CD4-positive, alpha-beta T cell treated with Interleukin-2 at 100 ng/mL for 4 hours (primary cell): ENCODE data around the gene VWA3A.
"Not testable (repeated sequence)": the region's sequence is repeated elsewhere in the genome, so short reads cannot be mapped to it uniquely, and the experiment has no call there.

Experiments used
- DNase-seq: peaks from one replicate; pipeline ENCODE4 v3.0.0-alpha.2; 2020; ENCODE audit warnings: low spot score

VWA3A gene

DNA sequence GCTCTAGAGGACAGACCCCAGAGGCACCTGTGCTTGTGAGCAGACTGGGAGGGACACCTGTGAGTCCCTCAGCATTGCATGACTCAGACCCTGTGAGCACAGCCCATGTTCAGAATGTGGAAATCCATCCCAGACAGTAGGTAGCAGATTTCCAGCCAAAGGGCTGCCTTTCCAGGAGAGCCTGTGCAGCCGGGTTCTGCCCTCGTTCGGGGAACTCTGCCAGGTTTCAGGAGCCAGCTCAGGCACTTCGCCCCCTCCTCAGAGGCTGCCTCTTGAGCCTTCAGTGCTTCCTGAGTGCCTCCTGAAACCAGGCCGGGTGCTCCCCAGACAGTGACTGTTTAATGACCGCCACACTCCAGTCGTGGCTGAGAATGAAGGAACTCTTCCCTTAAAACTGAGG is 46.7 kb downstream of the VWA3A start:
- no peak for DNase-seq

DNA sequence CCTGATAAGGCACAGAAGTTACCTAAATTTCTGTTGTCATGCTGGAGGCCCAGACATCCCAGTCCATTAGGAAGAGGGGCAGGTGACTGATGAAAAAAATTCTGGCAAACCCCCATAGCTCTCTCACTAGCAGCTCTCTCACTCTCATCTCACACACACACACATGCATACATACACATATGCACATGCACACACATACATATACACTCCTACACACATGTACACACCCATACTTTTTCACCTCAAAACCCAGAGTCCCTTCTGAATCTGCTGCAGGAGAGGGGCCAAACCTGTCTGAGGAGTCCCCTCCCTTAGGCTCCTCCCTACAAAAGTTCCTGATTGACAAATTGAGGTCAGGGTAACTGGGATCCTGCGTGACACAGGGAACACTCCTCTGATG is 47.4 kb downstream of the VWA3A start:
- no peak for DNase-seq

DNA sequence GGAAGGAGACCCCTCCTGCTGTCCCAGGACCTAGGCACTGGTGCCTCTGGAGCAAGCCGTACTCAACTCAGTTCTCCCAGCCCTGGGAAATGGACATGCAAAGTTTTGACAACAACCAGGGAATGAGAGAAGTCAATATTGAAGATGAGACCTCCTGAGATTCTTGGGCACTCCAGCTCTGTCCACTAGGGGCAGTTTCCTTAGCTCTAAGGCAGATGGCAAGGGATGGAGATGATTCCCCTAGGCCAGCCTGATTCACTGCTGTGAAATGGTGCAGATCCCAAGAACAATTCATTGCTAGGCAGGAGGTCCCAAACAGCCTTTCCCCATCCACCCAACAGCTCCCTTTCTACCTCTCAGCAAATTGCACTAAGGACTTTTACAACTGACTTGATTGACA is 49.4 kb downstream of the VWA3A start:
- no peak for DNase-seq

DNA sequence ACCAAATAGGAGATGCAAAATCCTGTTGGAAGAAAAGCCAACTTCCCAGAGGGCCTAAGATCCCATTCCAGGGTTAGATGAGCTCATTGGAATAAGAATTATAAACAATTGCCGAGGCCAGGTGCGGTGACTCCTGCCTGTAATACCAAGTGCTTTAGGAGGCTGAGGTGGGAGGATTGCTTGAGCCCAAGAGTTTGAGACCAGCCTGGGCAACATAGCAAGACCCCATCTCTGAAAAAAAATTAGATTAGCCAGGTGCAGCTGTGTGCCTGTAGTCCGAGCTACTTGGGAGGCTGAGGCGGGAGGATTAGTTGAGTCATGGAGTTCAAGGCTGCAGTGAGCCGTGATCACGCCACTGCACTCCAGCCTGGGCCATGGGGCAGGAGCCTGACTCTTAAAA is 52.2 kb downstream of the VWA3A start:
- DNase-seq: no peak

DNA sequence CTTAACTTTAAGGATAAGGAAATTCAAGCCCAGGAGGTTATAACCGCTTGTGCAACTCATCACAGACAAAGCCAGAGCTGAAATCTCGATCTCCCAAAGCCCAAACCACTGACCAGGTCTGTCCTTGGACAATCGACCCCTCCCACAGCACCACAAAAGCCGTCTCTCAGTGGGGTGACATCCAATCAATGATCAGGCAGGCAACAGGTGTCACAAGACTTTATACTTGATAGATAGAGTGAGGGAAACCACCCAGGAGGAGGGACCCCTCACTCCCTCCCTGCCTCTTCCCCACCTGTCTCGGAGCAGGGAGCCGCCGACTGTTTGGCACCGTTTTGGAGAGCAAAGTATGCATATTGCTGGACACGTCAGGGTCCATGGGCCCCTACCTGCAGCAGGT is 55.5 kb downstream of the VWA3A start:
- DNase-seq: no peak

DNA sequence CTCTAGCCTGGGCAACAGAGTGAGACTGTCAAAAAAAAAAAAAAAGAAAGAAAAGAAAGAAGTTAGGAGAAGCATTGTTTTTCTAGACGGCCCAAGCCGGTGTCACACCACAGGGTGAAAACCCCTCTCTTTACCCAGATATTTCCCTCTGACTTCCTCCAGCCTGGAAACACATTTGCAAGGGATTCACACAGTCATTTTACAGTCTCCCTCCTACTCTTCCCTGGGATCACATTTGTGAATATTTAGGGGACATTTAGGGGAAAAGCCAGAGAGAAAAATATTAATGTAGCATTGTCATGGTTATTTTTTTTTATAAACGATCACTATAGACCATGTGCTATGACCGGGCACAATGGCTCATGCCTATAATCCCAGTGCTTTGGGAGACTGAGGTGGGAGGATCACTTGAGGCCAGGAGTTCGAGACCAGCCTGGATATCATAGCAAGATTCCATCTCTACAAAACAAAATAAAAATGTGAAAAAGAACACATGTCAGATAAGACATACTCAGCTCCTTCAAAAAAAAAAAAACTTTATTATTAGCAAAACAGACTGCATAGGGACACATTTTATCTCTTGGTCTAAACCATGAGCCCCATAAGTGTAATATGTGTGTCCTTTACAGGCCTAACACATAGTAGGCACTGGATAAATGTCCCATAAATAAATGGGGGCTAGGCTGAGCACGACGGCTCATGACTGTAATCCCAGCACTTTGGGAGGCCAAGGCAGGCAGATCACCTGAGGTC is 59.1 kb downstream of the VWA3A start:
- DNase-seq: no peak

DNA sequence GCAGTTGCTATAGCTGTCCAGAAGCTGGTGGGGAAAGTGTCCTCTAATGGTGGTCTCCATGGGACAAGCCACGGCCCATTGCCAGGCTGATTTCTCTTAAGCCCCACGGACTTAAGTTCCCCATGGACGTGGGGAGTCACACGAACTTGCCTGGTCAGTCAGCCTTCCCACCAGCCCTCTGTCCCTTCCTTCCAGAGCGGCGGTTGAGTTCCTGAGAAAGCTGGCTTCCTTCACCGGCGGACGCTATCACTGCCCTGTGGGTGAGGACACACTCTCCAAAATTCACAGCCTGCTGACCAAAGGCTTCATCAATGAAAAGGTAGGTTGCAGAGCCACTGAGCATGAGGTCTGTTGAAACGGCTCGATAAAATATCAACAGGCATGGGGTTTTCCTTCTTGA is 60.0 kb downstream of the VWA3A start:
- no peak for DNase-seq

DNA sequence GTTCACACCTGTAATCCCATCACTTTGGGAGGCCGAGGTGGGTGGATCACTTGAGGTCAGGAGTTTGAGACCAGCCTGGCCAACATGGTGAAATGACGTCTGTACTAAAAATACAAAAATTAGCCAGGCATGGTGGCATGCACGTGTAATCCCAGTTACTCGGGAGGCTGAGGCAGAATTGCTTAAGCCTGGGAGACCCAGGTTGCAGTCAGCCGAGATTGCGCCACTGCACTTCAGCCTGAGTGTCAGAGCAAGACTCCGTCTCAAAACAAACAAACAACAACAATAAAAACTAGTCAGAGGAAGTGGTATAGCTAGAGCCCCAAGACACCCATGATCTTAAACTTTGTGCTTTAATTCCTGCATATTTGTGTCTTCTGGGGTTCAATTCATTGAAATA is 60.7 kb downstream of the VWA3A start:
- DNase-seq: not testable (repeated sequence)

DNA sequence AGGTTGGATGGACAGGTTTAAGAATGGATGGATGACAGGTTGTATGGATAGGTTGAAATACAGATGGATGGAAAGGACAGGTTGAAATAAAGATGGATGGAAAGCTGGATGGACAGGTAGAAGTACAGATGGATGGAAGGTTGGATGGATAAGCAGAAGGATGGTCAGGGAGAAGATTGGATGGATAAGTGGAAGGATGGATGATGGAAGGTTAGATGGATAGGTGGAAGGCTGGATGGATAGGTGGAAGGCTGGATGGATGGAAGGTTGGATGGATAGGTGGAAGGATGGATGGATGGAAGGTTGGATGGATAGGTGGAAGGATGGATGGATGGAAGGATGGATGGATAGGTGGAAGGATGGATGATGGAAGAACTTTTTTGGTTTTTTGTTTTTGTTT is 69.1 kb downstream of the VWA3A start:
- no peak for DNase-seq

DNA sequence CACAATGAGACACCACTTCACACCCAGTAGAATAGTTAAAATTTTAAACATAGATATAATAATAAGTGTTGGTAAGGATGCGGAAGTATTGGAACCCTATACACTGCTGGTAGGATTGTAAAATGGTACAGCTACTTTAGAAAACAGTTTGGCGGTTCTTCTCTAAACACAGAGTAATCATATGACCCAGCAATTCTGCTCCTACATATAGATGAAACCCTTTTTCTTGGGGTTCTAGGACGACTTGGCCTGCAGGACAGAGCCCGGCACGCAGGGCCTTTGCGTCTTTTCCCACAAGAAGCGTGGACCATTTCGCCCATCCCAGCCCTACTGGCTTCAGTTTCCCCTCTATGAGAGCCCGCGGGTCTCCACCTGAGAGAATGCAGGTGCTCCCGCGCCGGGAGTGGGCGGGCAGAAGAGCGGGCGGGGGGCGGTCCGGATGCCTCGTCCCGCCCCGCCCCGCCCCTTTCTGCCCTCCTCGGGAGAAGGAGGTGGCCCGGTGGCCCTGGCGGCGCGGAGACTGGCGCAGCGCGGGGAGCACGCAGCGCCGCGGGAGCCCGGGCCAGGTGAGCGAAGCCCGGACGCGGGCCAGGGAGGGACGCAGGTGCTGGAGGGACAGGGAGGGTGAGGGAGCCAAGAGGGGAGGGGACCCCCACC is 69.8 kb downstream of the VWA3A start, which contains the start of gene SDR42E2:
Gene SDR42E2 (plus strand): TSS at position 508 of the 657 bp plus-strand sequence. CDS start 3,077 bp downstream, outside the sequence.
- DNase-seq: peak; percentile 29

DNA sequence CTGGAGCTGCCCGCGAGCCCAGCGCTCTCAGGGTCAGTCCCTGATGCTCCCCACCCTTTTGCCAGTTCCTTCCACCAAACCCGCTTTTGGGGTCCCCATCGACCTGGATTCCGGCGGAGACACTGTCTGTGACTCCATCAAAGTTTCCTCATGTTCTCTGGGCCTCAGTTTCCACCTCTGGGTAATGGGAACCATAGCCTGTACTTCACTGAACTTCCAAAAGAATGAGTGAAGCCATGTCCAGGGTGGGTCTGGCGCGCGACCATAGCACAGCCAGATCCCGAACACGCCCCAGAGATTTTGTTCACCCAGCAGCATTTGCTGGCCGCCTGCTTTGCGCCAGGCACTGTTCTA is 70.3 kb downstream of the VWA3A start:
- DNase-seq: no peak

DNA sequence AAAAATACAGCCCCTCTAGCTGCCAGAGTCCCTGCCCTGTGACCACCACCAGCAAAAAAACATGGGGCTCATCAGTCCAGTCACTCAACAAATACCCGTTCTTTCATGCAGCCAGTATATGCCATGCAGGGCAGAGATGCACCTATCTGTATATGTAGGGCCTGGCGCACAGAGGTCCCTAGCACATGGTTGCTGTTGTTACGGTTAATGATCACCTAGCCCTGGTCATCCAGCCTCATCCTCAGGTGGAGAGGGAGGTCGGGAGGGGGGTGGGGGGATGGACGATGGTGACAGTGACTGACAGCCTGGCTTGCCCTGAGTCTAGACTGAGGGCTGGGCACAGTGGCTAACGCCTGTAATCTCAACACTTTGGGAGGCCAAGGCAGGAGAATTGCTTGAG is 71.5 kb downstream of the VWA3A start:
- no peak for DNase-seq

DNA sequence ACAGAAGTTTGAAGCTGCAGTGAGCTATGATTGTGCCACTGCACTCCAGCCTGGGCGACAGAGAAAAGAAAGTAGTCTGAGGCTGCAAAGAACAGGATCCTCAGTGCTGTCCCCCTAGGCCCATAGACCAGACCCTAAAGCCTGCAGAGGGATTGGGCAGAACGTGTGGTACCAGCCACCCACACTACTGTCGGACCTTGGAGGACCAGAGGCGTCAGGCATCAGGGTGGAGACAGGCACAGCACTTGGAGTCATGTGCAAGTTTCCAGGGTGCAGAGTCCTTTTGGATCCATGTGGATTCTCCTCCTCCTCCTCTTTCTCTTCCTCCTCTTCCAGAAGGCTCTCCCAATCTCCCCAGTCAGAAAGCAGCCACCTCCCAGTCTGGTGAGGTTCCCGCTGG is 72.1 kb downstream of the VWA3A start:
- DNase-seq: no peak

DNA sequence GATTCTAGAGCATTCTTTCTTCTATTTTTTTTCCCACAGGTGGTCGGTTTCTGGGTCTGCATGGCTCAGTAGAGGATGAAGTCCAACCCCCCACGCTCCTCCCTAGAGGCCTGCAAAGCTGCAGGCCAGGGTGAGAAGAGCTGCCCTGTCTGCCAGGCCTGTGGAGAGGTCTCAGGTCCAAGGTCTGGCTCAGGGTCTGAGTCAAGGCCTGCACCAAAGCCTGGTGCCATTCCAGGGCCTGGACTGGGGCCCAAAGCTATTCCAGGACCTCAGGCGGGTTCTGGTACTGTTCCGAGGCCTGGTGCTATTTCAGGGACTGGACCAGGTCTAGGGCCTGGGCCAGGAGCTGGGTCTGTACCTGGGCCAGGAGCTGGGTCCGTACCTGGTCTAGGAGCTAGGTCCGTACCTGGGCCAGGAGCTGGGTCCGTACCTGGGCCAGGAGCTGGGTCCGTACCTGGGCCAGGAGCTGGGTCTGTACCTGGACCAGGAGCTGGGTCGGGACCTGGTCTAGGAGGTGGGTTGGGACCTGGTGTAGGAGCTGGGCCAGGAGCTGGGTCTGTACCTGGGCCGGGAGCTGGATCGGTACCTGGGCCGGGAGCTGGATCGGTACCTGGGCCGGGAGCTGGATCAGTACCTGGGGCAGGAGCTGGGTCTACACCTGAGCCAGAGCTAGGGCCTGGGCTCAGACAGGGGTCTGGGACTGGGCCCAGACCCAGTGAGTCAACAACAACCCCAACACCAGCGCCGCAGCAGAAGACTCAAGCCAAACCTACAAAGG is 73.4 kb downstream of the VWA3A start:
- no peak for DNase-seq

DNA sequence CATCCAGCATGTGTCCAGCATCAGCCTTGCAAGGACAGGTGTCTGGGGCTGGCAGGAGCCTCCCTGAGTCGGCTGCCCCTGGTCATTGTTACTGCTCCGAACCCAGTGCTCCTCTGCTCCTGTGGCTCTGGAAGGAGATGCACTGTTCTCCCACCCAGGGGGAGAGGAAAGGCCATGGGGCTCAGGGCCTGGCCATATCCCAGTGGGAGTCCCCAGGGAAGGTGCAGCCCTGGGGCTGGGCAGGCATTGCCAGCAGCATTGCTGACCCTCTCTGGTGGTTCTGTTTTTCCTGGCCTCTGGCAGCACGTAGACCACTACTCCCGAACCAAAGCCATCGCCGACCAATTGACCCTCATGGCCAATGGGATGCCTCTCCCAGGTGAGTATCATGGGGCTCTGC is 79.6 kb downstream of the VWA3A start:
- no peak for DNase-seq

DNA sequence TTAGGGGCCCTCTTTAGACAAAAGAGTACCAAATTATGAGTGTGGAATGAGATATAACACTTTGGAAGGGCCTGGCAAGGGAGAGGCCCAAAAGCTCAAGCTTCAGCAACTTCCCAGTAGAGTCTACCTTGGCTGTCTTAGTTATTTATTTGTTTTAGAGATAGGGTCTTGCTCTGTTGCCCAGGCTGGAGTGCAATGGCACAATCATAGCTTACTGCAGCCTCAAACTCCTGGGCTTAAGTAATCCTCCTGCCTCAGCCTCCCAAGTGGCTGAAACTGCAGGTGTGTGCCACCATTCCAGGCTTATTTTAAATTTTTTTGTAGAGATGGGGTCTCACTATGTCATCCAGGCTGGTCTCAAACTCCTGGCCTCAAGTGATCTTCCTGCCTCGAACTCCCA is 80.3 kb downstream of the VWA3A start:
- not testable (repeated sequence) for DNase-seq

DNA sequence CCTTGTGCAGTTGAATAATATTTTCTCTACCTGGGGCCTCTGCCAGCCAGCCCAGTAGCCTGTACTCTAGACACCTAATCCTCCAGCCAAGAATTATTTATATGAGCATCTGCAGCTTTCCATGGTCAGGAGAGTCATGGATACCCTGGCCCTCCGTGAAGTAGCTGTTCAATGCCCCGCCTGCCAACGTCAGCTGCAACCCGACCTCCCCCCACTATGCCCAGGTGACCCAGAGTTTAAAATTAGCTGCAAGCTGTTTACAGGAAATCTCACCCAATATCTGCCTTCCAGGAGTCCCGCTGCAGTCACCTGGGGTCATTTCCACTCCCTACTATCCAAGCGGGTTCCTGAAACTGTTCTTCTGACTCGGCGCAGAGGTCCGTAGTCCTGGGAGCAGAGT is 82.3 kb downstream of the VWA3A start:
- DNase-seq: no peak

DNA sequence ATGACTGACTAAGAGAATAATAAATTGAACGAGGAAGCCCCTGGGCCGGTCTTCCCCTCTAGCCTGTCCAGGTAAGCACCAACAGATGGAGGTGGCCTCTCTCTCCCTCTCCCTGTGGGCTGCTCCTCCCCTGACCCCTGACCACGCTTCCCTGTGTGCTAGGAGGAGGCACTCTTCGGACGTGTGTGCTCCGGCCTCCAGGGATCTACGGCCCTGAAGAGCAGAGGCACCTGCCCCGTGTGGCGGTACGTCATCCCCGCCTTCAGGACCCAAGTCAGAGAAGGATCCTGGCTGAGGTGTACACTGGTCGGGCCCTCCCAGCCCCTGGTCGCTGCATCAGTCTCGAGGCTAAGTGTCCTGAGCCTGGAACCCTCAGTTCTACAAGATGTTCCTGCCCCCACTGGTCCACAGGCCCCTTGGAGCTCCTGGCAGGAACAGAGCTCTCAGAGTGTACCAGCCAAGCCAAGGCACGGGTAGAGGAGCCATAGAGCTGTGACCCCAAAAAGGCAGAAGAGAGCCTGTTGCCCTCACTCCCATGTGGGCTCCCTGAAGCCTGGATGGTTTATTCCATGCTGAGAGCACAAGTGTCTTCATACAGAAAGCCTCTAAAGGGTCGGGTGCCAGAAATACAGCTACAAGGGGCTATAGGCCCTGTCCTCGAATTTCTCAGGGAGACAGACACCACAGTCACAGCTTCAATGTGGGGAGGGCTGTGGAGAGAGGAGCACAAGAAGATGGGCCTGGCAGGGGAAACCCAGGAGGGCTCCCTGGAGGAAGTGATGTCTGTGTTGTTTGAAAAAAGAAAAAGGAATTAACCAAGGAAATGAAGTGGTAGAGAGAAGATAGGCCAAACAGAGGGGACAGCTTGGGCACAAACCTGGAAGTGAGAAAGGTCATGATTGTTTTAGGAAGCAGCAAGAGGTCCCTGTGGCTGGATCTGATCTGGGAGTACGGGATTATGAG is 85.9 kb downstream of the VWA3A start:
- no peak for DNase-seq

DNA sequence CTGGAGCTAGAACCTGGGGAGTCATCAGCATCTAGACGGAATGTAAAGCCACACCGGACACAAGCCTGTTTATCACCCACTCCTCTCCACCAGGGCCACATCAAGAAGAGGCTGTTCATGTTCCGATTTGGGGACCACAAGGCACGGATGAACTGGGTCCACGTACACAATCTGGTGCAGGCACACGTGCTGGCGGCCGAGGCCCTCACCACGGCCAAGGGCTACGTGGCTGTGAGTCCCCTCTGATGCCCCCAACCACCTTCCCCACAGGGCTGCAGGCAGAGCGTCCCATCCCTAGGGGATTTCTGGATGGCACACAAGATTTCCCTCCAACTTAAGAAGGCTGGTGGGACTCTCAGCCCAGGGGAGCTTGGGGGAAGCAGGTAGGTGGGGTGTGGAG is 89.1 kb downstream of the VWA3A start:
- DNase-seq: no peak

DNA sequence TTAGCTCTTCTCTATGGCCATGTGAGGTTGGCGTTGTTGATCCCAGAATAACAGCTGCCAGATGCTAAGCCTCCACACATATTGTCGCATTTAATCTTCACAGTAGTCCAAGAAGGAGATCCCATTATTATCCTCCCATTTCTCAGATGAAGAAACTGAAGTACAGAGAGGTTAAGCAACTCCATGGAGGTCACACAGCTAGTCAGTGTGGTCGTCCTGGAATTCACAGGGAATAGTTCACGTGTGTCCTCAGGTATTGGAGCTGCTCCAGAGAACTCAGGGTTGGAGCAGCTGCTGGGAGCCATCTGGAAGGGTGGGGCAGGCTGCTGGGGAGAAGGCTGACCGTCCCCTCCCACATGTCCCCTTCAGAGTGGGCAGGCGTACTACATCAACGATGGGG is 89.5 kb downstream of the VWA3A start:
- no peak for DNase-seq

DNA sequence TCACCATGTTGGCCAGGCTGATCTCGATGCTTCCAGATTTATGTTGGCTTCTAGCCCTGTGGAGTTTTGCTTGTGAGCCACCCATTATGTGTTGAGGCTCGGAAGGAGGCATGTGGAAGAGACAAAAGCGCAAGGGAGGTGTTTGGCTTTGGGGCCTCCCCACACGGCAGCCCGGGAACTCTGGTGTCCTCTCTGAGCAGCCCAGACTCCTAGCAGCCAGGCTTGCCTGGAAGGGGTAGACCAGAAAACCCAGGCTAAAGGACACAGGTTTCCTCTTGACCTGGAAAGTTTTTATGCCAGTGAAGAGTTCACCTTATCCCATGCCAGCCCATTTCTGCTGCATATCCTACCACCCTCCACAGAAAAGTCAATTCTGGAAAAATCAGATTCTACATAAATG is 91.0 kb downstream of the VWA3A start:
- DNase-seq: no peak
